Activated naive CD8-positive, alpha-beta T cell (primary cell): ENCODE measurements around the gene YIF1A.
"Not testable (repeated sequence)": the region's sequence is repeated elsewhere in the genome, so short reads cannot be mapped to it uniquely, and the experiment has no call there.

Experiments used
- H3K27ac Mint-ChIP-seq: one replicate; pipeline ENCODE4 v1.8.0; 2021; ENCODE audit warnings: mixed read lengths
- H3K27me3 Mint-ChIP-seq: one replicate; pipeline ENCODE4 v1.8.0; 2021; ENCODE audit warnings: mixed read lengths
- H3K36me3 Mint-ChIP-seq: one replicate; pipeline ENCODE4 v1.8.0; 2021; ENCODE audit warnings: mixed read lengths
- H3K4me1 Mint-ChIP-seq: one replicate; pipeline ENCODE4 v1.8.0; 2021; ENCODE audit warnings: low read depth, mixed read lengths
- H3K4me3 Mint-ChIP-seq: one replicate; pipeline ENCODE4 v1.8.0; 2021; ENCODE audit warnings: mild to moderate bottlenecking, mixed read lengths
- H3K9me3 Mint-ChIP-seq: one replicate; pipeline ENCODE4 v1.8.0; 2021; ENCODE audit warnings: low read depth, mixed read lengths

The YIF1A gene

GRCh38 chr11:66264914-66265313 lies 24.0 kb downstream of the YIF1A start:
- no peaks in the 10 kb centered on the region for H3K9me3 Mint-ChIP-seq
- no peaks in the 10 kb centered on the region for H3K36me3 Mint-ChIP-seq
- H3K27ac Mint-ChIP-seq: no peak overlapping the region
- peaks cover 16% of the 10 kb centered on the region for H3K4me1 Mint-ChIP-seq
- no peaks in the 10 kb centered on the region for H3K27me3 Mint-ChIP-seq
- no peak overlapping the region for H3K4me3 Mint-ChIP-seq

DNA sequence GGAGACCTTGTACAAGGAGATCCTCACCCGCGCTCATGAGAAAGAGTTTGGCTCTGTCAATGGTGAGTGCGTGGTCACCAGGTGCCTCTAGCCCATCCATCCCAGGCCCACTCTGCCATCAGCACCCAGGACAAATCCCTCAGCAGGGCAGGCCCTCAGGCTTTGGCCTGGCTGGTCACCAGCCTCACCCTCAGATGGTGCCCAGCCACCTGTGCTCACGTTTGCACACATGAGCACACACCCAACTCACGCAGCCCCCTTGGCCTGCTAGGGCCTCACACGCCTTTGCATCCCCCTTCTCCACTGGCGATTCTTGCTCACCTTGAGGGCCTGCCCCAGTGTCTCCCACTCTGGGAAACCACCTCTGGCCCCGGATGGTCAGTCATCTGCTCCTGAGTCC lies 24.6 kb downstream of the YIF1A start:
- Mint-ChIP-seq H3K9me3 (no peaks in the 10 kb centered on the region), H3K27me3 (no peaks in the 10 kb centered on the region), H3K4me3 (no peak overlapping the region), H3K27ac (no peak overlapping the region), H3K4me1 (peaks cover 16% of the 10 kb centered on the region), H3K36me3 (no peaks in the 10 kb centered on the region)

DNA sequence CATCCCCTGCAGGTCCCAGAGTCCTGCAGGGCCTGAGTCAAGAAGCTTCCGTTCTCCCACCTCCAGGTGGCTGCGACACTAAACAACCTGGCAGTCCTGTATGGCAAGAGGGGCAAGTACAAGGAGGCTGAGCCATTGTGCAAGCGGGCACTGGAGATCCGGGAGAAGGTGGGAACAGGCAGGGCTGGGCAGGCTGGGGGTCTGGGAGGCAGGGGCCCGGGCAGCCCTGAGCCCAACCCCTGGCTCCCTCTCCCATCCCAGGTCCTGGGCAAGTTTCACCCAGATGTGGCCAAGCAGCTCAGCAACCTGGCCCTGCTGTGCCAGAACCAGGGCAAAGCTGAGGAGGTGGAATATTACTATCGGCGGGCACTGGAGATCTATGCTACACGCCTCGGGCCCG lies 25.2 kb downstream of the YIF1A start:
- Mint-ChIP-seq H3K4me3 (no peak overlapping the region), H3K27ac (no peak overlapping the region), H3K4me1 (peaks cover 18% of the 10 kb centered on the region), H3K36me3 (peaks cover 2% of the 10 kb centered on the region), H3K27me3 (no peaks in the 10 kb centered on the region), H3K9me3 (no peaks in the 10 kb centered on the region)

- H3K9me3 Mint-ChIP-seq: no peaks in the 10 kb centered on the region
- no peaks in the 10 kb centered on the region for H3K27me3 Mint-ChIP-seq
- peaks cover 20% of the 10 kb centered on the region for H3K4me1 Mint-ChIP-seq
- H3K36me3 Mint-ChIP-seq: peaks cover 2% of the 10 kb centered on the region
- H3K27ac Mint-ChIP-seq: no peak overlapping the region
- H3K4me3 Mint-ChIP-seq: no peak overlapping the region
These were observed 25.7 kb downstream of the YIF1A start for GRCh38 chr11:66263231-66263630.

GRCh38 chr11:66262696-66263095 lies 26.2 kb downstream of the YIF1A start:
- Mint-ChIP-seq H3K4me3 (no peak overlapping the region), H3K9me3 (no peaks in the 10 kb centered on the region), H3K4me1 (peaks cover 17% of the 10 kb centered on the region), H3K27me3 (no peaks in the 10 kb centered on the region), H3K36me3 (peaks cover 2% of the 10 kb centered on the region), H3K27ac (no peak overlapping the region)

GRCh38 chr11:66262191-66262590 lies 26.8 kb downstream of the YIF1A start:
- Mint-ChIP-seq H3K27ac (no peak overlapping the region), H3K9me3 (no peaks in the 10 kb centered on the region), H3K4me1 (peaks cover 17% of the 10 kb centered on the region), H3K36me3 (peaks cover 2% of the 10 kb centered on the region), H3K27me3 (no peaks in the 10 kb centered on the region), H3K4me3 (no peak overlapping the region)

DNA sequence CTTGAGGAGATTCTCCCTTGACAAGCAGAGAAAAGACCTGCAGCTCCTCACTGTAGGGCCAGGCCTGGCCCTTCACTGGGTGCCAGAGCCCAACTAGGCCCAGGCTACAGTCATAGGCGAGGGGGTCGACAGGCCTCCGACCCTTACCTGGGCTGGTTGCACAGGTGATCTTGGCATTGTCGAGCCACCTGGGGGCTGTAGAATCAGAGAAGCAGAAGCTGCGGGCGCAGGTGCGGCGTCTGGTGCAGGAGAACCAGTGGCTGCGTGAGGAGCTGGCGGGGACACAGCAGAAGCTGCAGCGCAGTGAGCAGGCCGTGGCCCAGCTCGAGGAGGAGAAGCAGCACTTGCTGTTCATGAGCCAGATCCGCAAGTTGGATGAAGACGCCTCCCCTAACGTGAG lies 27.4 kb downstream of the YIF1A start:
- Mint-ChIP-seq H3K4me1 (peaks cover 19% of the 10 kb centered on the region), H3K27ac (no peak overlapping the region), H3K27me3 (no peaks in the 10 kb centered on the region), H3K9me3 (no peaks in the 10 kb centered on the region), H3K36me3 (peaks cover 2% of the 10 kb centered on the region), H3K4me3 (no peak overlapping the region)

DNA sequence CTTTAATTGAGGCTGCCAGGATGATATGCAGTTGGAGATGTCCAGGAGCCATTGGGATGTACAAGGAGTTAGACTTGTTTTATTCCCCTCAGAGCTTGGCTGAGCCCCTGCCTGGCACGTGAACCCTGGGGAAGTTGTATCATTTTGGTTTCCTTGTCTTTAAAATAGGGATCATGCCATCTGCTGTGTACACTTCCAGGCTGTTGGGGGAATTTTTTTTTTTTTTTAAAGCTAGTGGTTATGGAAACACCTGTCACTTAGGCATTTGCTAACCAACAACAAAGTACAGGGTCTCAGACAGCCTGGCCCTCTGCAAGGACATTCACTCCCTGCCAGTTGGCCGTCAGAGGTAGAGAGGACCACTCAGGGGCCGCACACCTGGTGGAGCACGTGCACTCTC lies 29.0 kb downstream of the YIF1A start:
- H3K27me3 Mint-ChIP-seq: no peaks in the 10 kb centered on the region
- H3K4me1 Mint-ChIP-seq: peaks cover 27% of the 10 kb centered on the region
- no peak overlapping the region for H3K27ac Mint-ChIP-seq
- H3K4me3 Mint-ChIP-seq: peak overlapping the region; percentile 92
- peaks cover 2% of the 10 kb centered on the region for H3K36me3 Mint-ChIP-seq
- no peaks in the 10 kb centered on the region for H3K9me3 Mint-ChIP-seq

DNA sequence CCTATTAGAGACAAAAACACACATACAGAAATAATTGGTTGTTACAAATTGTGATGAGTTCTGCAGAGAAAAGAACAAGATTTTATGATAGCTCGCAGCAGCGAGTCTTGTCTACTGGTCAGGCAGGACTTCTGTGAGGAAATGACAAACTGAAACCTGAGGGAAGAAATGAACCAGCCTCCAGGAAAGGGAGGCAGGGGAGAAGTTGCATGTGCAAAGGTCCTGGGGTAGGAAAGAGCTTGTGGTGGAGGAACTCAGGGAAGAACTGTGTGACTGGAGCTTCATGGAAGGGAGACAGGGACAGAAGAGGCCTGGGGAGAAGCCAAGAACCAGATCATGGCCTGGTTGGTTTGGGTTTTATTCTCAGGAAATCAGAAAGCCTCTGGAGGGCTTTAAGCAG lies 29.7 kb downstream of the YIF1A start:
- Mint-ChIP-seq H3K27me3 (no peaks in the 10 kb centered on the region), H3K36me3 (peaks cover 2% of the 10 kb centered on the region), H3K4me3 (peak overlapping the region; percentile 92), H3K27ac (peak overlapping the region; percentile 66), H3K4me1 (peaks cover 27% of the 10 kb centered on the region), H3K9me3 (no peaks in the 10 kb centered on the region)

DNA sequence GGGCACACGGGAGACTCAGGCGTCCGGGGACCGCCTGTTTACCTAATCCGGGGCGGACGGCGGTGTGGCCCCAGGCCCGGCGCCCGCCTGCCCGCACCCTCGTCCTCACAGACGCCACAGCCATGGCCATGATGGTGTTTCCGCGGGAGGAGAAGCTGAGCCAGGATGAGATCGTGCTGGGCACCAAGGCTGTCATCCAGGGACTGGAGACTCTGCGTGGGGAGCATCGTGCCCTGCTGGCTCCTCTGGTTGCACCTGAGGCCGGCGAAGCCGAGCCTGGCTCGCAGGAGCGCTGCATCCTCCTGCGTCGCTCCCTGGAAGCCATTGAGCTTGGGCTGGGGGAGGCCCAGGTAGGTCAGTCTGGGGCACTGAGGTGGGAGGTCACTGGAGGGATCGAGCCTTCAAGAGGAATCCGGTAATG lies 30.5 kb downstream of the YIF1A start:
- Mint-ChIP-seq H3K27ac (peak overlapping the region; percentile 66), H3K27me3 (no peaks in the 10 kb centered on the region), H3K36me3 (peaks cover 2% of the 10 kb centered on the region)

GRCh38 chr11:66253081-66253480 lies 35.9 kb downstream of the YIF1A start:
- H3K9me3 Mint-ChIP-seq, H3K36me3 Mint-ChIP-seq, H3K4me3 Mint-ChIP-seq, H3K27me3 Mint-ChIP-seq: not testable (repeated sequence)
- Mint-ChIP-seq H3K27ac (peak overlapping the region; percentile 55), H3K4me1 (peaks cover 13% of the 10 kb centered on the region)

More for the DNA sequence above, 30.5 kb downstream of the YIF1A start:
- peak overlapping the region; percentile 92 for H3K4me3 Mint-ChIP-seq
- H3K9me3 Mint-ChIP-seq: no peaks in the 10 kb centered on the region
- H3K4me1 Mint-ChIP-seq: peaks cover 27% of the 10 kb centered on the region

- no peaks in the 10 kb centered on the region for H3K9me3 Mint-ChIP-seq
- peaks cover 11% of the 10 kb centered on the region for H3K4me1 Mint-ChIP-seq
- peaks cover 2% of the 10 kb centered on the region for H3K36me3 Mint-ChIP-seq
- no peak overlapping the region for H3K4me3 Mint-ChIP-seq
- H3K27me3 Mint-ChIP-seq: no peaks in the 10 kb centered on the region
- H3K27ac Mint-ChIP-seq: peak overlapping the region; percentile 64
These were observed 37.1 kb downstream of the YIF1A start for GRCh38 chr11:66251809-66252208.

GRCh38 chr11:66248903-66249302 lies 40.0 kb downstream of the YIF1A start:
- no peaks in the 10 kb centered on the region for H3K9me3 Mint-ChIP-seq
- no peak overlapping the region for H3K27ac Mint-ChIP-seq
- no peaks in the 10 kb centered on the region for H3K27me3 Mint-ChIP-seq
- no peak overlapping the region for H3K4me3 Mint-ChIP-seq
- peaks cover 2% of the 10 kb centered on the region for H3K36me3 Mint-ChIP-seq
- no peaks in the 10 kb centered on the region for H3K4me1 Mint-ChIP-seq

GRCh38 chr11:66247801-66248200 lies 41.1 kb downstream of the YIF1A start:
- peak overlapping the region; percentile 43 for H3K27ac Mint-ChIP-seq
- no peak overlapping the region for H3K4me3 Mint-ChIP-seq
- no peaks in the 10 kb centered on the region for H3K27me3 Mint-ChIP-seq
- H3K36me3 Mint-ChIP-seq: peaks cover 2% of the 10 kb centered on the region
- no peaks in the 10 kb centered on the region for H3K9me3 Mint-ChIP-seq
- H3K4me1 Mint-ChIP-seq: peaks cover 2% of the 10 kb centered on the region

- Mint-ChIP-seq H3K27me3 (no peaks in the 10 kb centered on the region), H3K9me3 (no peaks in the 10 kb centered on the region), H3K36me3 (peaks cover 2% of the 10 kb centered on the region), H3K4me1 (peaks cover 2% of the 10 kb centered on the region), H3K27ac (peak overlapping the region; percentile 75), H3K4me3 (no peak overlapping the region)
These were observed 41.6 kb downstream of the YIF1A start for GRCh38 chr11:66247295-66247694.

- Mint-ChIP-seq H3K9me3 (no peaks in the 10 kb centered on the region), H3K36me3 (peaks cover 2% of the 10 kb centered on the region), H3K4me3 (no peak overlapping the region), H3K4me1 (peaks cover 2% of the 10 kb centered on the region), H3K27me3 (no peaks in the 10 kb centered on the region), H3K27ac (peak overlapping the region; percentile 64)
These were observed 45.0 kb downstream of the YIF1A start for GRCh38 chr11:66243782-66244535.
